ENCODE results near the gene TMEM187. TPM values are rescaled to one million over a fixed set of nuclear protein-coding genes. Genes with fewer than 3 reads are reported as not detected.

Gene TMEM187
- total and polyA plus RNA-seq, 10 of the 15 experiments (the other 5 are each of a cell fraction or from before 2014, with no cell fraction given): 0.45 to 8.5 (median 4.1) TPM

GRCh38 chrX:153926858-153927671 is 45.5 kb upstream of the TMEM187 start (continued):
- TF ChIP-seq IRF5 (IDR thresholded peaks at IDR 0.05; ENCODE audit: borderline replicate concordance) (no peak), IRF3 (IDR thresholded peaks at IDR 0.05) (no peak), E2F8 (IDR thresholded peaks at IDR 0.05; ENCODE audit: low read depth, partially characterized antibody) (no peak), PAX5 (IDR thresholded peaks at IDR 0.05; ENCODE audit: borderline replicate concordance, low read depth, low read length) (0 out of 2 replicates have a peak, but pooled peaks have one; percentile 60), KAT2A (conservative IDR thresholded peaks at IDR 0.05; ENCODE audit: control insufficient read depth, low read depth, low read length) (no peak), RB1 (IDR thresholded peaks at IDR 0.05; ENCODE audit: borderline replicate concordance) (no peak), CREB1 (IDR thresholded peaks at IDR 0.05; ENCODE audit: low read depth) (no peak), RAD51 (IDR thresholded peaks at IDR 0.05) (no peak), TCF3 (IDR thresholded peaks at IDR 0.05; ENCODE audit: borderline replicate concordance, insufficient read depth, low read depth, low read length) (peak; percentile 81; the same call in 1 of the 2 replicates), RCOR1 (conservative IDR thresholded peaks at IDR 0.05; ENCODE audit: low read depth, low read length) (no peak), TAF1 (IDR thresholded peaks at IDR 0.05; ENCODE audit: borderline replicate concordance, low read depth, low read length) (0 out of 2 replicates have a peak, but pooled peaks have one; percentile 50), EP300 (IDR thresholded peaks at IDR 0.05; ENCODE audit: borderline replicate concordance in 1 of 2, control insufficient read depth in 1 of 2, low read depth in 2 of 2, low read length in 2 of 2) (no peak; a peak in 1 of 4 replicates), EGR1 (IDR thresholded peaks at IDR 0.05; ENCODE audit: borderline replicate concordance in 1 of 2, low read depth in 2 of 2, low read length in 2 of 2) (0 out of 3 replicates have a peak, but pooled peaks of 1 of the 2 experiments have one; percentile 12), EZH2 (IDR thresholded peaks at IDR 0.05; ENCODE audit: borderline replicate concordance, control insufficient read depth, low read depth, low read length) (no peak), ZZZ3 (IDR thresholded peaks at IDR 0.05; ENCODE audit: control insufficient read depth, insufficient read length, low read depth) (no peak), TBL1XR1 (IDR thresholded peaks at IDR 0.05; ENCODE audit: low read depth, low read length) (peak; percentile 59; the same call in 1 of the 2 replicates)
- TF ChIP-seq, protein P1, sequence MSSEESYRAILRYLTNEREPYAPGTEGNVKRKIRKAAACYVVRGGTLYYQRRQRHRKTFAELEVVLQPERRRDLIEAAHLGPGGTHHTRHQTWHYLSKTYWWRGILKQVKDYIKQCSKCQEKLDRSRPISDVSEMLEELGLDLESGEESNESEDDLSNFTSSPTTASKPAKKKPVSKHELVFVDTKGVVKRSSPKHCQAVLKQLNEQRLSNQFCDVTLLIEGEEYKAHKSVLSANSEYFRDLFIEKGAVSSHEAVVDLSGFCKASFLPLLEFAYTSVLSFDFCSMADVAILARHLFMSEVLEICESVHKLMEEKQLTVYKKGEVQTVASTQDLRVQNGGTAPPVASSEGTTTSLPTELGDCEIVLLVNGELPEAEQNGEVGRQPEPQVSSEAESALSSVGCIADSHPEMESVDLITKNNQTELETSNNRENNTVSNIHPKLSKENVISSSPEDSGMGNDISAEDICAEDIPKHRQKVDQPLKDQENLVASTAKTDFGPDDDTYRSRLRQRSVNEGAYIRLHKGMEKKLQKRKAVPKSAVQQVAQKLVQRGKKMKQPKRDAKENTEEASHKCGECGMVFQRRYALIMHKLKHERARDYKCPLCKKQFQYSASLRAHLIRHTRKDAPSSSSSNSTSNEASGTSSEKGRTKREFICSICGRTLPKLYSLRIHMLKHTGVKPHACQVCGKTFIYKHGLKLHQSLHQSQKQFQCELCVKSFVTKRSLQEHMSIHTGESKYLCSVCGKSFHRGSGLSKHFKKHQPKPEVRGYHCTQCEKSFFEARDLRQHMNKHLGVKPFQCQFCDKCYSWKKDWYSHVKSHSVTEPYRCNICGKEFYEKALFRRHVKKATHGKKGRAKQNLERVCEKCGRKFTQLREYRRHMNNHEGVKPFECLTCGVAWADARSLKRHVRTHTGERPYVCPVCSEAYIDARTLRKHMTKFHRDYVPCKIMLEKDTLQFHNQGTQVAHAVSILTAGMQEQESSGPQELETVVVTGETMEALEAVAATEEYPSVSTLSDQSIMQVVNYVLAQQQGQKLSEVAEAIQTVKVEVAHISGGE (CRISPR knock-in tag; IDR thresholded peaks at IDR 0.05): no peak

Measured in GM12878 (cell line).